Measurements from ENCODE around the gene RPS16. TPM values are rescaled to one million over a fixed set of nuclear protein-coding genes. Genes with fewer than 3 reads are reported as not detected.

The RPS16 gene
- total and polyA plus RNA-seq, 2 donors (not counting 1 experiment from before 2014, with no cell fraction given) = 3,910 to 6,448 TPM

GRCh38 chr19:39401070-39401548, 34.6 kb downstream of the RPS16 start:
- H3K9me3 ChIP-seq (ENCODE audit: control extremely low read depth in 1 of 3, control insufficient read depth in 2 of 3, insufficient read depth in 1 of 3, low read length in 2 of 3) = peaks cover 0 to 17% (median 0%) of the 10 kb centered on the region in 3 donors
- peak overlapping the region; percentile 100 for H3K27ac ChIP-seq (ENCODE audit: low read length in 2 of 2)
- ChIA-PET CTCF (interaction anchor here (0.9 to 8.9 kb wide), 8 partner anchors 7 to 189 kb away, joined by 3 to 260 read pairs (median 8); partner anchors contain the start of genes EID2B, MED29, PAF1 and PLEKHG2), POLR2A (interaction anchor here (0.8 to 8.8 kb wide), 9 partner anchors 8 to 61 kb away, joined by 3 to 74 read pairs (median 4); partner anchors contain the start of genes MED29, PAF1, PLEKHG2 and RPS16)
- 8% methylated on average over 4 of the region's 4 CpGs for WGBS (ENCODE audit: insufficient coverage)
- no peak overlapping the region for H2AFZ ChIP-seq (ENCODE audit: insufficient read depth, low read depth, low read length, poor library complexity, severe bottlenecking)
- intact Hi-C loops (cut with micrococcal nuclease) = loop anchor here (1.0 to 10.0 kb wide), 2 partner anchors 9 to 536 kb away; no protein-coding TSS in a partner anchor
- peak overlapping the region; percentile 100 for H3K4me2 ChIP-seq (replicated peaks; ENCODE audit: low read depth, low read length, poor library complexity, severe bottlenecking)
- peak overlapping the region; percentile 98 for H3K9ac ChIP-seq (ENCODE audit: low read length)
- H3K4me3 ChIP-seq (ENCODE audit: control extremely low read depth in 1 of 5, extremely low read depth in 1 of 5, insufficient read depth in 1 of 5, low read depth in 2 of 5, low read length in 4 of 5) = peak overlapping the region in 2 of 5 experiments; percentile 9 to 78
- peaks cover 72 to 89% of the 10 kb centered on the region in 2 donors for H3K4me1 ChIP-seq (ENCODE audit: control insufficient read depth in 2 of 2, insufficient read depth in 2 of 2, low read length in 2 of 2)
- TF ChIP-seq EZH2 (IDR thresholded peaks at IDR 0.05; ENCODE audit: borderline replicate concordance, insufficient read depth, low read depth, low read length, poor library complexity, severe bottlenecking) (no peak), CTCF (IDR thresholded peaks at IDR 0.05) (no peak)
- H3K4me3 Mint-ChIP-seq = peak overlapping the region; percentile 94
- peaks cover 77% of the 10 kb centered on the region for H3K4me1 Mint-ChIP-seq
- no peak for DNase-seq
- H3K9me3 Mint-ChIP-seq (ENCODE audit: insufficient read depth) = no peaks in the 10 kb centered on the region
- no peaks in the 10 kb centered on the region for H3K27me3 Mint-ChIP-seq
- peaks cover 62% of the 10 kb centered on the region for H3K79me2 ChIP-seq (ENCODE audit: control insufficient read depth, insufficient read depth, low read length)
- ATAC-seq (ENCODE audit: low read depth) = peak; percentile 4
- H3K27me3 ChIP-seq (replicated peaks in 1 of 4; ENCODE audit: control extremely low read depth in 1 of 4, control insufficient read depth in 3 of 4, insufficient read depth in 4 of 4, low read length in 3 of 4) = no peaks in the 10 kb centered on the region
- no peaks in the 10 kb centered on the region for H4K20me1 ChIP-seq (ENCODE audit: control insufficient read depth, insufficient read depth, low read length, poor library complexity, severe bottlenecking)
- peaks cover 0 to 10% of the 10 kb centered on the region in 2 experiments for H3K36me3 ChIP-seq (replicated peaks in 1 of 2; ENCODE audit: control extremely low read depth in 1 of 2, control insufficient read depth in 1 of 2, extremely low read depth in 1 of 2, insufficient read depth in 2 of 2, low read length in 1 of 2)
- peak overlapping the region; percentile 96 for H3K27ac Mint-ChIP-seq

DNA sequence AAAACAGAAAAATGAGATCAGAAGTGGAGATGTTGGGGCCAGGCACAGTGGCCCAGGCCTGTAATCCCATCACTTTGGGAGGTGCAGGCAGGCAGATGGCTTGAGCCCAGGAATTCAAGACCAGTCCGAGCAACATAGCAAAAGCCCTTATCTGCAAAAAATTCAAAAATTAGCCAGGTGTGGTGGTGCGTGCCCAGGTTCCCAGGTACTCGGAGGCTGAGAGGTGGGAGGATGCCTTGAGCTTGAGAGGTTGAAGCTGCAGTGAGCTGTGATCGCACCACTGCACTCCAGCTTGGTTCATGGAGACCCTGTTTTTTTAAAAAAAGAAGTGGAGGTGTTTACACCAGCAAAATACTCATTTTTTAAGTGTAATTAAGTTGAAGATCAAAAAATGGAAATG, 35.7 kb downstream of the RPS16 start:
- Histone ChIP-seq H3K9me3 (ENCODE audit: control extremely low read depth in 1 of 3, control insufficient read depth in 2 of 3, insufficient read depth in 1 of 3, low read length in 2 of 3) (peaks cover 0 to 17% (median 0%) of the 10 kb centered on the region in 3 donors), H3K79me2 (ENCODE audit: control insufficient read depth, insufficient read depth, low read length) (peaks cover 63% of the 10 kb centered on the region), H3K36me3 (replicated peaks in 1 of 2; ENCODE audit: control extremely low read depth in 1 of 2, control insufficient read depth in 1 of 2, extremely low read depth in 1 of 2, insufficient read depth in 2 of 2, low read length in 1 of 2) (peaks cover 0 to 18% of the 10 kb centered on the region in 2 experiments), H3K27ac (ENCODE audit: low read length in 2 of 2) (peak overlapping the region; percentile 42 to 100), H2AFZ (ENCODE audit: insufficient read depth, low read depth, low read length, poor library complexity, severe bottlenecking) (no peak overlapping the region), H3K4me3 (ENCODE audit: control extremely low read depth in 1 of 5, extremely low read depth in 1 of 5, insufficient read depth in 1 of 5, low read depth in 2 of 5, low read length in 4 of 5) (no peak overlapping the region), H4K20me1 (ENCODE audit: control insufficient read depth, insufficient read depth, low read length, poor library complexity, severe bottlenecking) (peaks cover 4% of the 10 kb centered on the region), H3K4me1 (ENCODE audit: control insufficient read depth in 2 of 2, insufficient read depth in 2 of 2, low read length in 2 of 2) (peaks cover 63 to 78% of the 10 kb centered on the region in 2 donors), H3K4me2 (replicated peaks; ENCODE audit: low read depth, low read length, poor library complexity, severe bottlenecking) (peak overlapping the region; percentile 32), H3K9ac (ENCODE audit: low read length) (no peak overlapping the region), H3K27me3 (replicated peaks in 1 of 4; ENCODE audit: control extremely low read depth in 1 of 4, control insufficient read depth in 3 of 4, insufficient read depth in 4 of 4, low read length in 3 of 4) (no peaks in the 10 kb centered on the region)
- Mint-ChIP-seq H3K4me1 (peaks cover 70% of the 10 kb centered on the region), H3K9me3 (ENCODE audit: insufficient read depth) (no peaks in the 10 kb centered on the region), H3K27me3 (no peaks in the 10 kb centered on the region), H3K4me3 (peak overlapping the region; percentile 81), H3K27ac (peak overlapping the region; percentile 96)
- 0% methylated on average over 1 of the region's 4 CpGs for WGBS (ENCODE audit: insufficient coverage)
- TF ChIP-seq CTCF (IDR thresholded peaks at IDR 0.05) (no peak), EZH2 (IDR thresholded peaks at IDR 0.05; ENCODE audit: borderline replicate concordance, insufficient read depth, low read depth, low read length, poor library complexity, severe bottlenecking) (no peak)
- no peak for ATAC-seq (ENCODE audit: low read depth)
- CTCF ChIA-PET = interaction anchor here (0.9 to 8.9 kb wide), 4 partner anchors 8 to 36 kb away, joined by 3 to 260 read pairs (median 26); partner anchors contain the start of genes MED29, PLEKHG2 and RPS16
- intact Hi-C loops (cut with micrococcal nuclease) = loop anchor here (10.0 kb wide), 1 partner anchor 535 kb away; no protein-coding TSS in a partner anchor
- DNase-seq = peak; percentile 47
- POLR2A ChIA-PET = interaction anchor here (1.1 to 8.8 kb wide), 4 partner anchors 9 to 36 kb away, joined by 4 to 74 read pairs (median 43); partner anchors contain the start of genes MED29, PAF1, PLEKHG2 and RPS16
